HepG2 (cell line): ENCODE measurements around the gene PTPRCAP. TPM values are rescaled to one million over a fixed set of nuclear protein-coding genes. Genes with fewer than 3 reads are reported as not detected.

ENCODE experiments used
- ATAC-seq: fragments of 200-7000 bp; cut with Tn5 transposase; 3 replicates; pipeline ENCODE4 v1.9.1; 2020; ENCODE audit warnings: mild to moderate bottlenecking, moderate library complexity
- BruUV-seq: library from RNA; stranded (reverse); fragments of 400-500 nt; replicated peaks from 2 replicates; lab custom pipeline; 2021; lab: Mats Ljungman, UMichigan
- CTCF ChIA-PET: fragments of 300-600 bp; formaldehyde crosslinking; extraction: SDS; loops from one replicate; lab custom pipeline; 2021; ENCODE audit warnings: low total read pairs, inconsistent platforms, low intra/inter-chr PET ratio; lab: Yijun Ruan, JAX
- POLR2A ChIA-PET: fragments of 350-600 bp; sonication (Branson Sonifier 250); formaldehyde crosslinking; loops from one replicate; lab custom pipeline; 2020; ENCODE audit warnings: antibody characterized with exemption, inconsistent platforms; lab: Yijun Ruan, JAX
- DNase-seq: peaks from one replicate; pipeline ENCODE4 v3.0.0-alpha.2; 2015; ENCODE audit warnings: low spot score
- FAIRE-seq: peaks from 3 replicates; lab custom pipeline; 2011; peaks lifted over from hg19 to GRCh38; lab: Jason Lieb, UNC
- H2AFZ ChIP-seq: one replicate; pipeline ENCODE4 v1.6.1; 2011; ENCODE audit warnings: low read length, inconsistent platforms
- H3K27ac ChIP-seq: fragments of 300-600 bp; 3 replicates; pipeline ENCODE4 v1.8.0; 2011; ENCODE audit warnings: mixed run types, mild to moderate bottlenecking, mixed read lengths, low read length, inconsistent platforms; ENCODE audit not compliant: insufficient read depth; ENCODE audit errors: extremely low read length
- H3K27me3 ChIP-seq, 2 experiments: fragments of 200-600 bp in 1 of 2; 2 replicates in 1 of 2; 3 replicates in 1 of 2; pipeline versions ENCODE4 v1.6.0 to v1.8.0; 2011; ENCODE audit warnings: low read length in 2 of 2, mild to moderate bottlenecking in 2 of 2, moderate library complexity in 2 of 2, inconsistent platforms in 1 of 2; ENCODE audit not compliant: insufficient read depth in 2 of 2, control insufficient read depth in 1 of 2
- H3K36me3 ChIP-seq, 2 experiments: fragments of 200-600 bp in 1 of 2; replicated peaks in 1 of 2; 2 replicates in 1 of 2; 3 replicates in 1 of 2; pipeline versions ENCODE4 v1.5.1 to v1.8.0; 2011; ENCODE audit warnings: low read length in 2 of 2, inconsistent platforms in 1 of 2; ENCODE audit not compliant: insufficient read depth in 2 of 2, control insufficient read depth in 1 of 2
- H3K4me1 ChIP-seq: 2 replicates; pipeline ENCODE4 v1.5.1; 2012; ENCODE audit warnings: low read length, inconsistent platforms; ENCODE audit not compliant: insufficient read depth
- H3K4me2 ChIP-seq: 2 replicates; pipeline ENCODE4 v1.6.0; 2011; ENCODE audit warnings: low read depth, low read length, inconsistent platforms
- H3K4me3 ChIP-seq, 3 experiments: fragments of 200-600 bp in 1 of 3; sonication (generic), shearing (Covaris generic) in 1 of 3; replicated peaks in 1 of 3; 2 replicates each; pipeline ENCODE4 v1.5.1; 2011 to 2016; ENCODE audit warnings: low read length in 3 of 3, inconsistent platforms in 2 of 3, low read depth in 2 of 3, mild to moderate bottlenecking in 2 of 3, control low read depth in 1 of 3, mixed read lengths in 1 of 3; ENCODE audit not compliant: insufficient read depth in 1 of 3
- H3K79me2 ChIP-seq: one replicate; pipeline ENCODE4 v1.6.1; 2011; ENCODE audit warnings: low read length, inconsistent platforms; ENCODE audit not compliant: insufficient read depth
- H3K9ac ChIP-seq: 2 replicates; pipeline ENCODE4 v1.6.0; 2011; ENCODE audit warnings: mild to moderate bottlenecking, low read depth, low read length, inconsistent platforms; ENCODE audit not compliant: insufficient read depth
- H3K9me3 ChIP-seq: 2 replicates; pipeline ENCODE4 v1.5.1; 2012; ENCODE audit warnings: mild to moderate bottlenecking, low read length
- H4K20me1 ChIP-seq: 2 replicates; pipeline ENCODE4 v1.6.0; 2011; ENCODE audit warnings: inconsistent platforms, mild to moderate bottlenecking, low read length, moderate library complexity; ENCODE audit not compliant: insufficient read depth
- ASH2L ChIP-seq: fragments of 300-600, 200-600 bp; sonication (generic); IDR thresholded peaks from 2 replicates; pipeline ENCODE4 v1.7.0; 2017; ENCODE audit warnings: low read depth, mild to moderate bottlenecking, moderate library complexity, mixed read lengths, low read length; ENCODE audit not compliant: insufficient read length
- BRF2 ChIP-seq: sonication (generic); formaldehyde crosslinking; IDR thresholded peaks from 2 replicates; pipeline ENCODE4 v1.8.1; 2022; ENCODE audit warnings: mild to moderate bottlenecking, missing genetic modification reagents
- ISL2 ChIP-seq: sonication (generic); formaldehyde crosslinking; IDR thresholded peaks from 2 replicates; pipeline ENCODE4 v1.5.0; 2020; ENCODE audit warnings: missing genetic modification reagents
- JARID2 ChIP-seq: sonication (generic); formaldehyde crosslinking; IDR thresholded peaks from 2 replicates; pipeline ENCODE4 v1.8.1; 2023; ENCODE audit warnings: missing genetic modification reagents, inconsistent platforms; ENCODE audit not compliant: insufficient replicate concordance
- NR2F6 ChIP-seq, 2 experiments: IDR thresholded peaks; 2 replicates each; pipeline ENCODE4 v1.6.1; 2016; ENCODE audit warnings: antibody characterized with exemption in 1 of 2, mild to moderate bottlenecking in 1 of 2
- PCBP2 ChIP-seq: fragments of 200-400 bp; formaldehyde crosslinking; optimal IDR thresholded peaks from 2 replicates; pipeline ENCODE3; 2018; ENCODE audit warnings: low read length, low read depth; ENCODE audit not compliant: poor library complexity, severe bottlenecking
- POLR2G ChIP-seq: fragments of 200-400 bp; formaldehyde crosslinking; IDR thresholded peaks from 2 replicates; pipeline ENCODE4 v1.6.1; 2018; ENCODE audit warnings: mild to moderate bottlenecking, low read depth, low read length, moderate library complexity
- REL ChIP-seq: sonication (generic); formaldehyde crosslinking; conservative IDR thresholded peaks from 2 replicates; pipeline ENCODE4 v1.8.0; 2022; ENCODE audit warnings: mild to moderate bottlenecking, missing genetic modification reagents, moderate library complexity
- SNRNP70 ChIP-seq: fragments of 200-400 bp; formaldehyde crosslinking; IDR thresholded peaks from 2 replicates; pipeline ENCODE4 v1.6.1; 2017; ENCODE audit warnings: mild to moderate bottlenecking, low read depth, low read length, moderate library complexity
- ZNF121 ChIP-seq: sonication (generic); formaldehyde crosslinking; IDR thresholded peaks from 2 replicates; pipeline ENCODE4 v1.5.0; 2020; ENCODE audit warnings: mild to moderate bottlenecking, missing genetic modification reagents
- ZNF326 ChIP-seq: sonication (generic); formaldehyde crosslinking; IDR thresholded peaks from 2 replicates; pipeline ENCODE4 v1.4.0; 2020; ENCODE audit warnings: missing genetic modification reagents, borderline replicate concordance
- ZNF34 ChIP-seq: sonication (generic); formaldehyde crosslinking; IDR thresholded peaks from 2 replicates; pipeline ENCODE4 v1.4.0; 2020; ENCODE audit warnings: mild to moderate bottlenecking, missing genetic modification reagents, borderline replicate concordance
- ZNF616 ChIP-seq: sonication (generic); formaldehyde crosslinking; IDR thresholded peaks from 2 replicates; pipeline ENCODE4 v1.5.0; 2020; ENCODE audit warnings: low read depth, mild to moderate bottlenecking, missing genetic modification reagents
- ZNF629 ChIP-seq: sonication (generic); formaldehyde crosslinking; conservative IDR thresholded peaks from 2 replicates; pipeline ENCODE4 v1.5.0; 2020; ENCODE audit warnings: missing genetic modification reagents
- ZNF678 ChIP-seq: sonication (generic); formaldehyde crosslinking; IDR thresholded peaks from 2 replicates; pipeline ENCODE4 v1.4.0; 2020; ENCODE audit warnings: mild to moderate bottlenecking, missing genetic modification reagents
- ZNF724P ChIP-seq: sonication (generic); formaldehyde crosslinking; IDR thresholded peaks from 2 replicates; pipeline ENCODE4 v1.8.0; 2022; ENCODE audit warnings: missing genetic modification reagents, borderline replicate concordance
- WGBS: methylation state at CpG from one replicate; pipeline ENCODE4 v1.1.6; 2017; ENCODE audit warnings: low lambda C conversion rate; 5-methylcytosine and 5-hydroxymethylcytosine counted together
- in situ Hi-C: cut with HindIII; loops from 2 replicates; pipeline ENCODE4 v1.10.0; 2017; ENCODE audit warnings: low pct_unique_long_range_greater_than_20kb; ENCODE audit not compliant: extremely low pct_ligation_motif_present
- intact Hi-C: fragments of 100-400 bp; cut with micrococcal nuclease; formaldehyde crosslinking; loops from one replicate; pipeline ENCODE4 v1.10.0; 2022; ENCODE audit not compliant: unreplicated experiment
- polyA plus RNA-seq, 8 experiments: library from polyadenylated mRNA; depleted of rRNA in 3 of 8; stranded (reverse) in 7 of 8; unstranded in 1 of 8; fragments of >200 nt; fragmentation: Illumina TruSeq in 4 of 8; extraction: Trizol in 4 of 8; gene quantifications; 2 replicates each; pipeline versions ENCODE4 v1.2.1 to v1.2.3, GENCODE V29; 2011 to 2016; ENCODE audit warnings: low read depth in 4 of 8, missing spikeins in 1 of 8, mixed read lengths in 1 of 8; ENCODE audit not compliant: insufficient read depth in 1 of 8
- total RNA-seq, 5 experiments: library from RNA; depleted of rRNA; stranded (reverse); fragments of >200 nt; fragmentation: Illumina TruSeq; extraction: Trizol; gene quantifications; 2 replicates each; pipeline ENCODE4 v1.2.3, GENCODE V29; 2016; ENCODE audit warnings: low read depth in 1 of 5

The PTPRCAP gene
- total and polyA plus RNA-seq, 2 of the 13 experiments (the other 11 are each of a cell fraction or from before 2014, with no cell fraction given): 0.60 to 0.70 TPM

GRCh38 chr11:67445515-67445914 is 8.0 kb upstream of the PTPRCAP start:
- FAIRE-seq: no peak
- WGBS: 90% methylated on average over 5 of the region's 5 CpGs

GRCh38 chr11:67442504-67443404 is 5.3 kb upstream of the PTPRCAP start:
- Histone ChIP-seq H4K20me1 (no peaks in the 10 kb centered on the region), H3K79me2 (peaks cover 3% of the 10 kb centered on the region), H3K27me3 (peaks cover 0 to 1% of the 10 kb centered on the region in 2 experiments; a peak in 1 of 5 replicates), H3K4me3 (peak overlapping the region; percentile 84 to 97 (median 92)), H3K27ac (peak overlapping the region; percentile 63), H3K36me3 (peaks cover 0 to 4% of the 10 kb centered on the region in 2 experiments; a peak in 2 of 5 replicates), H3K9me3 (no peaks in the 10 kb centered on the region), H3K4me1 (peaks cover 27% of the 10 kb centered on the region), H3K9ac (peak overlapping the region; percentile 83), H2AFZ (no peak overlapping the region), H3K4me2 (peak overlapping the region; percentile 87)
- CTCF ChIA-PET: no interaction called here
- BruUV-seq: no TSS peak
- WGBS: 4% methylated on average over 14 of the region's 45 CpGs
- POLR2A ChIA-PET: interaction anchor here (0.6 to 1.4 kb wide), 6 partner anchors 9 to 51 kb away, joined by 3 to 10 read pairs (median 4); partner anchors contain the start of genes GPR152, PPP1CA, RAD9A and RPS6KB2
- ATAC-seq (peak; percentile 29), DNase-seq (no peak), FAIRE-seq (no peak)
- intact Hi-C loops (loop anchor here (2.0 kb wide), 1 partner anchor 14 kb away; the partner anchor contains the start of gene RPS6KB2), in situ Hi-C loops (no loop called here)
- no peak for TF ChIP-seq ZNF616
- no peak for TF ChIP-seq ZNF678 (CRISPR knock-in tag)
- no peak for TF ChIP-seq ASH2L
- TF ChIP-seq SNRNP70: no peak
- 0 out of 2 replicates have a peak, but pooled peaks have one; percentile 31 for TF ChIP-seq POLR2G
- no peak for TF ChIP-seq BRF2 (CRISPR knock-in tag)
- no peak for TF ChIP-seq REL (CRISPR knock-in tag)
- TF ChIP-seq ISL2: 0 out of 2 replicates have a peak, but pooled peaks have one; percentile 28
- TF ChIP-seq ZNF629 (CRISPR knock-in tag): peak; percentile 80
- TF ChIP-seq ZNF34 (CRISPR knock-in tag): no peak
- no peak for TF ChIP-seq JARID2 (CRISPR knock-in tag)
- no peak for TF ChIP-seq PCBP2
- no peak for TF ChIP-seq ZNF326 (CRISPR knock-in tag)

More at GRCh38 chr11:67445515-67445914, 8.0 kb upstream of the PTPRCAP start:
- H3K9ac ChIP-seq: no peak overlapping the region
- peaks cover 0 to 3% of the 10 kb centered on the region in 2 experiments; a peak in 2 of 5 replicates for H3K36me3 ChIP-seq
- TF ChIP-seq ZNF121 (CRISPR knock-in tag): peak; percentile 66; the same call in 1 of the 2 replicates
- TF ChIP-seq NR2F6 (IDR thresholded peaks at IDR 0.05): no peak
- no peak for TF ChIP-seq NR2F6 (CRISPR knock-in tag; IDR thresholded peaks at IDR 0.05)
- TF ChIP-seq ZNF724P (CRISPR knock-in tag): no peak
- TF ChIP-seq, all 625 proteins: peak for 1
- ChIA-PET CTCF (no interaction called here), POLR2A (interaction anchor here (2.2 kb wide), 1 partner anchor 10 kb away, joined by 5 read pairs; no protein-coding TSS in a partner anchor)
- H2AFZ ChIP-seq: no peak overlapping the region
- no peak overlapping the region for H3K4me3 ChIP-seq
- intact Hi-C loops: no loop called here
- no peak overlapping the region for H3K4me2 ChIP-seq
- DNase-seq (no peak), ATAC-seq (no peak)
- BruUV-seq: no TSS peak
- H3K4me1 ChIP-seq: peaks cover 35% of the 10 kb centered on the region
- peaks cover 3% of the 10 kb centered on the region for H3K79me2 ChIP-seq
- H3K27me3 ChIP-seq: peaks cover 2 to 11% of the 10 kb centered on the region in 2 experiments; a peak in 2 of 5 replicates
- no peaks in the 10 kb centered on the region for H4K20me1 ChIP-seq
- in situ Hi-C loops: no loop called here
- no peak overlapping the region for H3K27ac ChIP-seq
- no peaks in the 10 kb centered on the region for H3K9me3 ChIP-seq
